HG02970 (cell line): ENCODE results near the gene DHRS12.

ENCODE experiments used
- ATAC-seq: cut with Tn5 transposase; IDR thresholded peaks from one replicate; pipeline ENCODE4 v1.9.1; 2021; ENCODE audit warnings: mild to moderate bottlenecking, moderate library complexity, moderate number of reproducible peaks; ENCODE audit not compliant: unreplicated experiment, low FRiP score

Gene DHRS12

GRCh38 chr13:51733374-51734298, 70.3 kb downstream of the DHRS12 start:
- no peak for ATAC-seq

GRCh38 chr13:51731759-51732158, 72.2 kb downstream of the DHRS12 start:
- no peak for ATAC-seq

GRCh38 chr13:51730927-51731326, 73.0 kb downstream of the DHRS12 start:
- no peak for ATAC-seq

GRCh38 chr13:51729866-51730553, 74.0 kb downstream of the DHRS12 start:
- ATAC-seq: no peak

- no peak for ATAC-seq
Measured at GRCh38 chr13:51728972-51729371, 75.0 kb downstream of the DHRS12 start.

- ATAC-seq: no peak
Measured at GRCh38 chr13:51728275-51728673, 75.7 kb downstream of the DHRS12 start.

- no peak for ATAC-seq
Measured at GRCh38 chr13:51727634-51728274, 76.2 kb downstream of the DHRS12 start.

GRCh38 chr13:51726446-51727193, 77.3 kb downstream of the DHRS12 start:
- no peak for ATAC-seq

GRCh38 chr13:51724721-51725120, 79.2 kb downstream of the DHRS12 start:
- ATAC-seq: no peak

- no peak for ATAC-seq
Measured at GRCh38 chr13:51723529-51723928, 80.4 kb downstream of the DHRS12 start.

- no peak for ATAC-seq
Measured at GRCh38 chr13:51721496-51721895, 82.5 kb downstream of the DHRS12 start.

GRCh38 chr13:51719394-51719793, 84.6 kb downstream of the DHRS12 start:
- no peak for ATAC-seq
